Measurements from ENCODE around the gene ZNF260.
"Not testable (repeated sequence)": the region's sequence is repeated elsewhere in the genome, so short reads cannot be mapped to it uniquely, and the experiment has no call there.

DNA sequence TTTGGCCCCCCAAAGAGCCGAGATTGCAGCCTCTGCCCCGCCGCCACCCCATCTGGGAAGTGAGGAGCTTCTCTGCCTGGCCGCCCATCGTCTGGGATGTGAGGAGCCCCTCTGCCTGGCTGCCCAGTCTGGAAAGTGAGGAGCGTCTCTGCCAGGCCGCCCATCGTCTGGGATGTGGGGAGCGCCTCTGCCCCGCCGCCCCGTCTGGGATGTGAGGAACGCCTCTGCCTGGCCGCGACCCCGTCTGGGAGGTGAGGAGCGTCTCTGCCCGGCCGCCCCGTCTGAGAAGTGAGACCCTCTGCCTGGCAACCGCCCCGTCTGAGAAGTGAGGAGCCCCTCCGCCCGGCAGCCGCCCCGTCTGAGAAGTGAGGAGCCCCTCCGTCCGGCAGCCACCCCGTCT, 37.2 kb downstream of the ZNF260 start:
- not testable (repeated sequence) for TF ChIP-seq RAD51 (IDR thresholded peaks at IDR 0.05; ENCODE audit: borderline replicate concordance); SMAD3 (CRISPR knock-in tag; IDR thresholded peaks at IDR 0.05); ADNP (CRISPR knock-in tag; IDR thresholded peaks at IDR 0.05)
- TF ChIP-seq, protein P1, sequence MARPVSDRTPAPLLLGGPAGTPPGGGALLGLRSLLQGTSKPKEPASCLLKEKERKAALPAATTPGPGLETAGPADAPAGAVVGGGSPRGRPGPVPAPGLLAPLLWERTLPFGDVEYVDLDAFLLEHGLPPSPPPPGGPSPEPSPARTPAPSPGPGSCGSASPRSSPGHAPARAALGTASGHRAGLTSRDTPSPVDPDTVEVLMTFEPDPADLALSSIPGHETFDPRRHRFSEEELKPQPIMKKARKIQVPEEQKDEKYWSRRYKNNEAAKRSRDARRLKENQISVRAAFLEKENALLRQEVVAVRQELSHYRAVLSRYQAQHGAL (CRISPR knock-in tag; IDR thresholded peaks at IDR 0.05; ENCODE audit: not compliant biosample characterization): not testable (repeated sequence)

Measured in HepG2 (cell line).